SK-N-SH (cell line): ENCODE measurements around the gene STRIP2.

Experiments
- CTCF ChIP-seq: fragments of 200-600 bp; sonication (generic); IDR thresholded peaks from 2 replicates; pipeline ENCODE4 v1.6.1; 2017; ENCODE audit warnings: antibody characterized with exemption, mild to moderate bottlenecking, moderate library complexity
- EP300 ChIP-seq, 2 experiments: IDR thresholded peaks; 2 replicates each; pipeline versions ENCODE4 v1.4.0 to v1.6.1; 2012; ENCODE audit warnings: borderline replicate concordance in 1 of 2, low read depth in 1 of 2, low read length in 1 of 2
- EZH2phosphoT487 ChIP-seq: fragments of 200-600 bp; sonication (generic); IDR thresholded peaks from 2 replicates; pipeline ENCODE4 v1.6.1; 2017; ENCODE audit warnings: low read depth, mixed run types, mild to moderate bottlenecking, antibody characterized with exemption, moderate library complexity, borderline replicate concordance
- MXI1 ChIP-seq: IDR thresholded peaks from 2 replicates; pipeline ENCODE4 v1.6.1; 2012; ENCODE audit warnings: mild to moderate bottlenecking, low read depth, low read length, improper control_type of control experiment
- POLR2AphosphoS5 ChIP-seq: IDR thresholded peaks from 2 replicates; pipeline ENCODE4 v1.6.1; 2012; ENCODE audit warnings: low read depth, low read length
- RFX5 ChIP-seq: IDR thresholded peaks from 2 replicates; pipeline ENCODE4 v1.6.1; 2012; ENCODE audit warnings: mild to moderate bottlenecking, improper control_type of control experiment, low read length
- SIN3A ChIP-seq: IDR thresholded peaks from 2 replicates; pipeline ENCODE4 v1.6.1; 2012; ENCODE audit warnings: low read depth, mild to moderate bottlenecking, low read length, moderate library complexity, borderline replicate concordance
- USF1 ChIP-seq: IDR thresholded peaks from 2 replicates; pipeline ENCODE4 v1.4.0; 2012; ENCODE audit warnings: low read depth, borderline replicate concordance
- USF2 ChIP-seq: fragments of 150-350 bp; IDR thresholded peaks from 2 replicates; pipeline ENCODE4 v1.6.1; 2017; ENCODE audit warnings: antibody characterized with exemption, low read length, low read depth, borderline replicate concordance
- TF ChIP-seq, protein P1 (sequence below): IDR thresholded peaks from 2 replicates; pipeline ENCODE4 v1.6.1; 2012; ENCODE audit warnings: mild to moderate bottlenecking, low read depth, low read length, moderate library complexity

GRCh38 chr7:129385116-129385515, 49.1 kb upstream of the STRIP2 start:
- no peak for TF ChIP-seq CTCF
- no peak for TF ChIP-seq USF1
- no peak for TF ChIP-seq POLR2AphosphoS5
- TF ChIP-seq EZH2phosphoT487 = no peak
- TF ChIP-seq, protein P1, sequence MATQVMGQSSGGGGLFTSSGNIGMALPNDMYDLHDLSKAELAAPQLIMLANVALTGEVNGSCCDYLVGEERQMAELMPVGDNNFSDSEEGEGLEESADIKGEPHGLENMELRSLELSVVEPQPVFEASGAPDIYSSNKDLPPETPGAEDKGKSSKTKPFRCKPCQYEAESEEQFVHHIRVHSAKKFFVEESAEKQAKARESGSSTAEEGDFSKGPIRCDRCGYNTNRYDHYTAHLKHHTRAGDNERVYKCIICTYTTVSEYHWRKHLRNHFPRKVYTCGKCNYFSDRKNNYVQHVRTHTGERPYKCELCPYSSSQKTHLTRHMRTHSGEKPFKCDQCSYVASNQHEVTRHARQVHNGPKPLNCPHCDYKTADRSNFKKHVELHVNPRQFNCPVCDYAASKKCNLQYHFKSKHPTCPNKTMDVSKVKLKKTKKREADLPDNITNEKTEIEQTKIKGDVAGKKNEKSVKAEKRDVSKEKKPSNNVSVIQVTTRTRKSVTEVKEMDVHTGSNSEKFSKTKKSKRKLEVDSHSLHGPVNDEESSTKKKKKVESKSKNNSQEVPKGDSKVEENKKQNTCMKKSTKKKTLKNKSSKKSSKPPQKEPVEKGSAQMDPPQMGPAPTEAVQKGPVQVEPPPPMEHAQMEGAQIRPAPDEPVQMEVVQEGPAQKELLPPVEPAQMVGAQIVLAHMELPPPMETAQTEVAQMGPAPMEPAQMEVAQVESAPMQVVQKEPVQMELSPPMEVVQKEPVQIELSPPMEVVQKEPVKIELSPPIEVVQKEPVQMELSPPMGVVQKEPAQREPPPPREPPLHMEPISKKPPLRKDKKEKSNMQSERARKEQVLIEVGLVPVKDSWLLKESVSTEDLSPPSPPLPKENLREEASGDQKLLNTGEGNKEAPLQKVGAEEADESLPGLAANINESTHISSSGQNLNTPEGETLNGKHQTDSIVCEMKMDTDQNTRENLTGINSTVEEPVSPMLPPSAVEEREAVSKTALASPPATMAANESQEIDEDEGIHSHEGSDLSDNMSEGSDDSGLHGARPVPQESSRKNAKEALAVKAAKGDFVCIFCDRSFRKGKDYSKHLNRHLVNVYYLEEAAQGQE = no peak
- TF ChIP-seq EP300 (IDR thresholded peaks at IDR 0.05; ENCODE audit: borderline replicate concordance in 1 of 2, low read depth in 1 of 2, low read length in 1 of 2) = no peak
- TF ChIP-seq USF2 = no peak
- no peak for TF ChIP-seq SIN3A
- TF ChIP-seq RFX5 = no peak
- no peak for TF ChIP-seq MXI1
